GM19452 (cell line): ENCODE data around the gene DLGAP4.

ENCODE experiments used
- ATAC-seq: cut with Tn5 transposase; IDR thresholded peaks from one replicate; pipeline ENCODE4 v1.9.1; 2021; ENCODE audit not compliant: unreplicated experiment

DLGAP4 gene

GRCh38 chr20:36525620-36526365 lies 219.7 kb downstream of the DLGAP4 start:
- no peak for ATAC-seq

GRCh38 chr20:36526521-36527011 lies 220.4 kb downstream of the DLGAP4 start:
- ATAC-seq: no peak

- ATAC-seq: no peak
Measured at GRCh38 chr20:36527331-36528125, 221.4 kb downstream of the DLGAP4 start.

GRCh38 chr20:36528176-36528874 lies 222.2 kb downstream of the DLGAP4 start:
- no peak for ATAC-seq

GRCh38 chr20:36528875-36529417 lies 222.8 kb downstream of the DLGAP4 start:
- ATAC-seq: no peak

- ATAC-seq: no peak
Measured at GRCh38 chr20:36532388-36532787, 226.2 kb downstream of the DLGAP4 start.

- no peak for ATAC-seq
Measured at GRCh38 chr20:36532822-36533221, 226.7 kb downstream of the DLGAP4 start.

GRCh38 chr20:36538026-36538722 lies 232.0 kb downstream of the DLGAP4 start:
- no peak for ATAC-seq

- ATAC-seq: no peak
Measured at GRCh38 chr20:36540551-36541211, 234.5 kb downstream of the DLGAP4 start.

GRCh38 chr20:36541227-36541767 lies 235.2 kb downstream of the DLGAP4 start, which contains the start of gene MYL9:
Gene MYL9, plus strand, starts transcription at chr20:36541519. Its CDS starts 3,366 bp downstream, at chr20:36544885.
- no peak for ATAC-seq

GRCh38 chr20:36541768-36542488 lies 235.8 kb downstream of the DLGAP4 start:
- no peak for ATAC-seq

- no peak for ATAC-seq
Measured at GRCh38 chr20:36542516-36543183, 236.5 kb downstream of the DLGAP4 start.

- no peak for ATAC-seq
Measured at GRCh38 chr20:36543184-36544133, 237.3 kb downstream of the DLGAP4 start.

- no peak for ATAC-seq
Measured at GRCh38 chr20:36544134-36545018, 238.2 kb downstream of the DLGAP4 start.

- ATAC-seq: no peak
Measured at GRCh38 chr20:36546111-36546736, 240.1 kb downstream of the DLGAP4 start.
